ENCODE data around the gene MADCAM1.
A peak's percentile ranks its signal among the peaks of the same experiment; 100 is the strongest.

MADCAM1 gene

GRCh38 chr19:488505-489417, 7.5 kb upstream of the MADCAM1 start:
- peak; percentile 84 for DNase-seq (ENCODE audit: low read depth)

- no peak for DNase-seq (ENCODE audit: low read depth)
Measured at GRCh38 chr19:489418-490196, 6.7 kb upstream of the MADCAM1 start.

- no peak for DNase-seq (ENCODE audit: low read depth)
Measured at GRCh38 chr19:491146-491741, 5.0 kb upstream of the MADCAM1 start.

GRCh38 chr19:492091-492531, 4.2 kb upstream of the MADCAM1 start:
- DNase-seq (ENCODE audit: low read depth) = no peak

GRCh38 chr19:493391-494170, 2.7 kb upstream of the MADCAM1 start:
- DNase-seq (ENCODE audit: low read depth) = no peak

GRCh38 chr19:494171-495080, 1.9 kb upstream of the MADCAM1 start:
- no peak for DNase-seq (ENCODE audit: low read depth)

GRCh38 chr19:495081-495401, 1.2 kb upstream of the MADCAM1 start:
- DNase-seq (ENCODE audit: low read depth) = no peak

- no peak for DNase-seq (ENCODE audit: low read depth)
Measured at GRCh38 chr19:495402-496111, 729 bp upstream of the MADCAM1 start.

- DNase-seq (ENCODE audit: low read depth) = no peak
Measured at GRCh38 chr19:496986-497385, 700 bp downstream of the MADCAM1 start.

- DNase-seq (ENCODE audit: low read depth) = no peak
Measured at GRCh38 chr19:497491-497868, 1.2 kb downstream of the MADCAM1 start.

- no peak for DNase-seq (ENCODE audit: low read depth)
Measured at GRCh38 chr19:497869-498510, 1.7 kb downstream of the MADCAM1 start.

GRCh38 chr19:498511-498891, 2.2 kb downstream of the MADCAM1 start:
- no peak for DNase-seq (ENCODE audit: low read depth)

GRCh38 chr19:498977-499623, 2.8 kb downstream of the MADCAM1 start:
- DNase-seq (ENCODE audit: low read depth) = no peak

- no peak for DNase-seq (ENCODE audit: low read depth)
Measured at GRCh38 chr19:501646-502045, 5.4 kb downstream of the MADCAM1 start.

- DNase-seq (ENCODE audit: low read depth) = no peak
Measured at GRCh38 chr19:504616-505015, 8.3 kb downstream of the MADCAM1 start.

- DNase-seq (ENCODE audit: low read depth) = peak; percentile 86
Measured at GRCh38 chr19:506404-507285, 10.4 kb downstream of the MADCAM1 start.

- DNase-seq (ENCODE audit: low read depth) = peak; percentile 61
Measured at GRCh38 chr19:507286-508203, 11.3 kb downstream of the MADCAM1 start, which contains the start of gene TPGS1. TSS of gene TPGS1 (plus strand) at chr19:507497. CDS start at chr19:507507, 10 bp downstream.
